ENCODE data around the gene SEL1L. TPM values are rescaled to one million over a fixed set of nuclear protein-coding genes. Genes with fewer than 3 reads are reported as not detected.

Gene SEL1L
- total RNA-seq, 1 donor from 2014 or later, result 59.0 TPM

GRCh38 chr14:81449114-81449513 is 84.5 kb downstream of the SEL1L start:
- Mint-ChIP-seq H3K9me3 (peaks cover 6% of the 10 kb centered on the region), H3K36me3 (no peaks in the 10 kb centered on the region), H3K4me1 (ENCODE audit: unreplicated experiment) (peaks cover 24% of the 10 kb centered on the region), H3K4me3 (no peak overlapping the region), H3K27me3 (peaks cover 13% of the 10 kb centered on the region), H3K27ac (no peak overlapping the region)
- no peak for DNase-seq (ENCODE audit: extremely low spot score, unreplicated experiment)
- no peak for TF ChIP-seq CTCF (conservative IDR thresholded peaks at IDR 0.05)

- no peaks in the 10 kb centered on the region for H3K36me3 Mint-ChIP-seq
- DNase-seq (ENCODE audit: extremely low spot score, unreplicated experiment), result no peak
- peaks cover 10% of the 10 kb centered on the region for H3K9me3 Mint-ChIP-seq
- H3K27me3 Mint-ChIP-seq, result peaks cover 23% of the 10 kb centered on the region
- TF ChIP-seq CTCF (conservative IDR thresholded peaks at IDR 0.05), result no peak
- H3K4me3 Mint-ChIP-seq, result no peak overlapping the region
- peaks cover 21% of the 10 kb centered on the region for H3K4me1 Mint-ChIP-seq (ENCODE audit: unreplicated experiment)
- no peak overlapping the region for H3K27ac Mint-ChIP-seq
These were observed 86.5 kb downstream of the SEL1L start for GRCh38 chr14:81447021-81447764.

GRCh38 chr14:81446279-81447007 is 87.2 kb downstream of the SEL1L start:
- Mint-ChIP-seq H3K27me3 (peaks cover 28% of the 10 kb centered on the region), H3K9me3 (peaks cover 10% of the 10 kb centered on the region), H3K4me1 (ENCODE audit: unreplicated experiment) (peaks cover 21% of the 10 kb centered on the region), H3K27ac (no peak overlapping the region), H3K36me3 (no peaks in the 10 kb centered on the region), H3K4me3 (no peak overlapping the region)
- DNase-seq (ENCODE audit: extremely low spot score, unreplicated experiment), result no peak
- TF ChIP-seq CTCF (conservative IDR thresholded peaks at IDR 0.05), result no peak

GRCh38 chr14:81441626-81442134 is 92.0 kb downstream of the SEL1L start:
- Mint-ChIP-seq H3K4me1 (ENCODE audit: unreplicated experiment) (peaks cover 6% of the 10 kb centered on the region), H3K27ac (no peak overlapping the region), H3K36me3 (no peaks in the 10 kb centered on the region), H3K9me3 (peaks cover 10% of the 10 kb centered on the region), H3K27me3 (peaks cover 57% of the 10 kb centered on the region), H3K4me3 (no peak overlapping the region)
- TF ChIP-seq CTCF (conservative IDR thresholded peaks at IDR 0.05), result no peak
- no peak for DNase-seq (ENCODE audit: extremely low spot score, unreplicated experiment)

GRCh38 chr14:81440041-81440440 is 93.6 kb downstream of the SEL1L start:
- Mint-ChIP-seq H3K27me3 (peaks cover 63% of the 10 kb centered on the region), H3K9me3 (peaks cover 10% of the 10 kb centered on the region), H3K4me3 (no peak overlapping the region), H3K27ac (no peak overlapping the region), H3K36me3 (no peaks in the 10 kb centered on the region), H3K4me1 (ENCODE audit: unreplicated experiment) (peaks cover 10% of the 10 kb centered on the region)
- DNase-seq (ENCODE audit: extremely low spot score, unreplicated experiment), result no peak
- no peak for TF ChIP-seq CTCF (conservative IDR thresholded peaks at IDR 0.05)
